Gastrocnemius medialis (tissue), 4 donors: ENCODE results near the gene SELENOH. TPM values are rescaled to one million over a fixed set of nuclear protein-coding genes. Genes with fewer than 3 reads are reported as not detected.
"Not testable (repeated sequence)": the region's sequence is repeated elsewhere in the genome, so short reads cannot be mapped to it uniquely, and the experiment has no call there.

Source experiments
- ATAC-seq, 2 donors: fragments of 150-250 bp; one replicate each; pipeline ENCODE4 v1.9.1; 2016
- DNase-seq, 2 donors: peaks; one replicate each; pipeline ENCODE4 v3.0.0-alpha.2; 2019
- H3K27ac ChIP-seq, 4 donors: fragments of 200-600 bp; sonication (generic); 1 replicate in 1 of 4; 2 replicates in 3 of 4; pipeline ENCODE4 v1.5.1; 2016 to 2018; ENCODE audit warnings: mild to moderate bottlenecking in 2 of 4, moderate library complexity in 1 of 4
- H3K27me3 ChIP-seq, 3 donors: fragments of 200-600 bp; sonication (generic) in 2 of 3; 1 replicate in 1 of 3; 2 replicates in 2 of 3; pipeline versions ENCODE4 v1.5.1 to v1.6.0; 2016 to 2019; ENCODE audit warnings: mild to moderate bottlenecking in 1 of 3, moderate library complexity in 1 of 3
- H3K36me3 ChIP-seq, 2 donors: fragments of 200-600 bp; sonication (generic) in 1 of 2; one replicate each; pipeline ENCODE4 v1.5.1; 2017 to 2018
- H3K4me1 ChIP-seq, 2 donors: fragments of 200-600 bp; sonication (generic) in 1 of 2; one replicate each; pipeline ENCODE4 v1.5.1; 2016 to 2017; ENCODE audit warnings: mild to moderate bottlenecking in 2 of 2
- H3K4me3 ChIP-seq, 4 donors: fragments of 200-600 bp; sonication (generic) in 3 of 4; 1 replicate in 1 of 4; 2 replicates in 3 of 4; pipeline ENCODE4 v1.5.1; 2016 to 2019; ENCODE audit warnings: mild to moderate bottlenecking in 2 of 4
- H3K9me3 ChIP-seq, 3 donors: fragments of 200-600 bp; sonication (generic) in 2 of 3; 1 replicate in 1 of 3; 2 replicates in 2 of 3; pipeline ENCODE4 v1.5.1; 2016 to 2019
- CTCF ChIP-seq, 5 experiments: fragments of 450-650 bp in 3 of 5; fragments of 200-600 bp in 2 of 5; sonication (generic) in 2 of 5; IDR thresholded peaks in 4 of 5; conservative IDR thresholded peaks in 1 of 5; 1 replicate in 4 of 5; 2 replicates in 1 of 5; pipeline ENCODE4 v1.5.1; 2016 to 2019; ENCODE audit warnings: antibody characterized with exemption in 5 of 5, mild to moderate bottlenecking in 3 of 5, moderate library complexity in 3 of 5
- POLR2A ChIP-seq, 2 donors: fragments of 450-650 bp; IDR thresholded peaks; one replicate each; pipeline ENCODE4 v1.6.1; 2017; ENCODE audit warnings: antibody characterized with exemption in 2 of 2, mild to moderate bottlenecking in 2 of 2, moderate library complexity in 2 of 2
- in situ Hi-C, 4 donors: fragments of 200-750 bp; cut with MboI; loops; one replicate each; pipeline versions ENCODE4 v1.15.0 to v1.8.0; 2017; ENCODE audit warnings: low sequenced_read_pairs in 4 of 4
- intact Hi-C: fragments of 100-400 bp; cut with DNase I; formaldehyde crosslinking; loops from one replicate; pipeline ENCODE4 v1.15.1; 2023; ENCODE audit warnings: low total_unique reads
- total RNA-seq, 4 donors: library from RNA; depleted of rRNA; stranded (reverse); fragments of >200 nt; gene quantifications; one replicate each; pipeline versions ENCODE4 v1.1.0 to v1.2.3, GENCODE V29; 2016

The SELENOH gene
- total RNA-seq, 4 donors from 2014 or later, result 94.7 to 145 (median 132) TPM

- H3K4me3 ChIP-seq, result no peak overlapping the region
- peaks cover 0 to 59% of the 10 kb centered on the region in 2 donors for H3K36me3 ChIP-seq
- H3K9me3 ChIP-seq, result no peaks in the 10 kb centered on the region
- ATAC-seq (no peak), DNase-seq (no peak)
- in situ Hi-C loops, result loop anchor here in 1 of 4 donors (25.0 kb wide), 1 partner anchor 884 kb away; the partner anchor contains the start of genes LPXN and ZFP91
- no peak for TF ChIP-seq POLR2A (IDR thresholded peaks at IDR 0.05)
- peaks cover 0 to 4% of the 10 kb centered on the region in 2 donors for H3K4me1 ChIP-seq
- intact Hi-C loops, result no loop called here
- no peaks in the 10 kb centered on the region for H3K27me3 ChIP-seq
- H3K27ac ChIP-seq, result no peak overlapping the region
Measured at GRCh38 chr11:57703341-57703740, 38.0 kb upstream of the SELENOH start.

- Histone ChIP-seq H3K4me3 (no peak overlapping the region), H3K4me1 (peaks cover 0 to 4% of the 10 kb centered on the region in 2 donors), H3K36me3 (peaks cover 0 to 43% of the 10 kb centered on the region in 2 donors), H3K27ac (no peak overlapping the region), H3K9me3 (no peaks in the 10 kb centered on the region), H3K27me3 (no peaks in the 10 kb centered on the region)
- no peak for DNase-seq
- ATAC-seq, result no peak
- in situ Hi-C loops (loop anchor here in 1 of 4 donors (25.0 kb wide), 1 partner anchor 882 kb away; the partner anchor contains the start of genes LPXN and ZFP91), intact Hi-C loops (no loop called here)
- no peak for TF ChIP-seq POLR2A (IDR thresholded peaks at IDR 0.05)
- no peak for TF ChIP-seq CTCF (IDR thresholded peaks at IDR 0.05 in 4 of 5, conservative IDR thresholded peaks at IDR 0.05 in 1 of 5)
Measured at GRCh38 chr11:57704932-57705331, 36.4 kb upstream of the SELENOH start.

- H3K27me3 ChIP-seq, DNase-seq, H3K4me1 ChIP-seq, H3K27ac ChIP-seq, H3K4me3 ChIP-seq, intact Hi-C loops, H3K9me3 ChIP-seq, ATAC-seq: not testable (repeated sequence)
- in situ Hi-C loops, result loop anchor here in 1 of 4 donors (25.0 kb wide), 1 partner anchor 882 kb away; the partner anchor contains the start of genes LPXN and ZFP91
- peaks cover 0 to 38% of the 10 kb centered on the region in 2 donors for H3K36me3 ChIP-seq
Measured at GRCh38 chr11:57705432-57705831, 35.9 kb upstream of the SELENOH start.

- intact Hi-C loops, result loop anchor here (5.0 kb wide), 2 partner anchors 867 to 1907 kb away; partner anchors contain the start of genes LPXN, OSBP and ZFP91
- H3K27me3 ChIP-seq, result no peaks in the 10 kb centered on the region
- no peaks in the 10 kb centered on the region for H3K9me3 ChIP-seq
- H3K27ac ChIP-seq, result no peak overlapping the region
- H3K4me3 ChIP-seq, result no peak overlapping the region
- H3K4me1 ChIP-seq, result peaks cover 30% of the 10 kb centered on the region in 2 donors
- H3K36me3 ChIP-seq, result peaks cover 0 to 3% of the 10 kb centered on the region in 2 donors
- TF ChIP-seq POLR2A (IDR thresholded peaks at IDR 0.05) (no peak), CTCF (IDR thresholded peaks at IDR 0.05 in 4 of 5, conservative IDR thresholded peaks at IDR 0.05 in 1 of 5) (no peak)
- in situ Hi-C loops, result loop anchor here in 1 of 4 donors (25.0 kb wide), 1 partner anchor 877 kb away; the partner anchor contains the start of genes LPXN and ZFP91
- ATAC-seq (no peak), DNase-seq (no peak)
Measured at GRCh38 chr11:57709802-57710367, 31.4 kb upstream of the SELENOH start.

- intact Hi-C loops, result loop anchor here (1.0 to 5.0 kb wide), 6 partner anchors 30 to 1906 kb away; partner anchors contain the start of genes CLP1, LPXN, OSBP and SELENOH
- Histone ChIP-seq H3K27me3 (no peaks in the 10 kb centered on the region), H3K4me3 (peak within 1 kb of the TSS; percentile 82 to 99 (median 92)), H3K27ac (peak within 1 kb of the TSS; percentile 87 to 91 (median 89)), H3K4me1 (peaks cover 33 to 34% of the 10 kb centered on the region in 2 donors), H3K9me3 (no peaks in the 10 kb centered on the region), H3K36me3 (no peaks in the 10 kb centered on the region)
- peak; percentile 40 to 43 for ATAC-seq
- peak; percentile 45 to 69 for DNase-seq
- in situ Hi-C loops, result loop anchor here in 1 of 4 donors (25.0 kb wide), 1 partner anchor 876 kb away; the partner anchor contains the start of genes LPXN and ZFP91
- peak; percentile 39 to 50 for TF ChIP-seq POLR2A (IDR thresholded peaks at IDR 0.05)
- TF ChIP-seq CTCF (IDR thresholded peaks at IDR 0.05 in 4 of 5, conservative IDR thresholded peaks at IDR 0.05 in 1 of 5), result peak in 1 of 5 experiments; percentile 9
Measured at GRCh38 chr11:57711414-57712255, 29.7 kb upstream of the SELENOH start, which contains the start of gene MED19. Gene MED19 (minus strand): TSS chr11:57712215. CDS start chr11:57712179, 36 bp downstream.
